ENCODE measurements around the gene BET1. TPM values are rescaled to one million over a fixed set of nuclear protein-coding genes. Genes with fewer than 3 reads are reported as not detected.

Gene BET1
- total RNA-seq, 1 donor from 2014 or later, result 21.9 TPM

DNA sequence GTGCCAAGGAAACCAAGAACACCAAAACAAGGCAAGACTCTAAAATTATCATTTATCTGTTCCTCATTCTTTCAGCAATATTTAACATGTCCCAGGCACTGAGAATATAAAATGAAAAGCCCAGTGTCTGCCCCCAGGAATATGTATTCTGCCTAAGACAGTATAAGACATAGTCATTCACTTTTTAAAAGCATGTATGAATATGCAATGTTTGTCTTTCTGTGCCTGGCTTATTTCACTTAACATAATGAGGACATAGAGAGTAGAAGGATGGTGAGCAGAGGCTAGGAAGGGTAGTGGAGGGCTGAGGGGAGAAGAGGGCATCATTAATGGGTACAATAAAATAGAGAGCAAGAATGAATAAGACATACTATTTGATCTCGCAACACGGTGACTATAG, 44.6 kb upstream of the BET1 start:
- intact Hi-C loops (cut with DNase I), result no loop called here
- no peak for ATAC-seq
- no peak for DNase-seq
- Histone ChIP-seq H3K27ac (no peak overlapping the region), H3K4me1 (no peaks in the 10 kb centered on the region), H3K36me3 (no peaks in the 10 kb centered on the region), H3K27me3 (ENCODE audit: low read depth) (no peaks in the 10 kb centered on the region), H3K9me3 (no peaks in the 10 kb centered on the region), H3K4me3 (no peak overlapping the region)
- TF ChIP-seq, protein P1, sequence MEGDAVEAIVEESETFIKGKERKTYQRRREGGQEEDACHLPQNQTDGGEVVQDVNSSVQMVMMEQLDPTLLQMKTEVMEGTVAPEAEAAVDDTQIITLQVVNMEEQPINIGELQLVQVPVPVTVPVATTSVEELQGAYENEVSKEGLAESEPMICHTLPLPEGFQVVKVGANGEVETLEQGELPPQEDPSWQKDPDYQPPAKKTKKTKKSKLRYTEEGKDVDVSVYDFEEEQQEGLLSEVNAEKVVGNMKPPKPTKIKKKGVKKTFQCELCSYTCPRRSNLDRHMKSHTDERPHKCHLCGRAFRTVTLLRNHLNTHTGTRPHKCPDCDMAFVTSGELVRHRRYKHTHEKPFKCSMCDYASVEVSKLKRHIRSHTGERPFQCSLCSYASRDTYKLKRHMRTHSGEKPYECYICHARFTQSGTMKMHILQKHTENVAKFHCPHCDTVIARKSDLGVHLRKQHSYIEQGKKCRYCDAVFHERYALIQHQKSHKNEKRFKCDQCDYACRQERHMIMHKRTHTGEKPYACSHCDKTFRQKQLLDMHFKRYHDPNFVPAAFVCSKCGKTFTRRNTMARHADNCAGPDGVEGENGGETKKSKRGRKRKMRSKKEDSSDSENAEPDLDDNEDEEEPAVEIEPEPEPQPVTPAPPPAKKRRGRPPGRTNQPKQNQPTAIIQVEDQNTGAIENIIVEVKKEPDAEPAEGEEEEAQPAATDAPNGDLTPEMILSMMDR (IDR thresholded peaks at IDR 0.05), result no peak

DNA sequence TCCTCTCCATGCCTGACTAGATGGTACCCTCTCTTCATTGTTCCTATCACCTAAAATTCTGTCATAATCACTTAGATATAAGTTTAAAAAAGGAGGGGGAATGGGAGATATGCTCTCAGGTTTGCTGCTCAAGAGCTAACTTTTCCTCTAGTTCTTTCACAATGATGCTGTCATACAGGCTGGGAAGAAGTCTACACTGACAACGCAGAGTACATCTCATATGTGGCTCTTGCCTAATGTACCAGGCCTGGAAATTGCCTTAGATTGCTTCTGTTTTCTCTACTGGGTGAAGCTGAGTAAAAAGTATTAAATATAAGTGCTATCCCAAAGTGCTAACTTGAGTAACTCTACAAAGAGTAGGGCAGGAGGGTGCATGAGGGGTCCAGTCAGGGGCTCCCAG, 43.8 kb upstream of the BET1 start:
- no peak overlapping the region for H3K27ac ChIP-seq
- no peaks in the 10 kb centered on the region for H3K27me3 ChIP-seq (ENCODE audit: low read depth)
- ATAC-seq (peak; percentile 51 to 59), DNase-seq (no peak)
- H3K36me3 ChIP-seq, result no peaks in the 10 kb centered on the region
- no peaks in the 10 kb centered on the region for H3K4me1 ChIP-seq
- H3K4me3 ChIP-seq, result no peak overlapping the region
- intact Hi-C loops (cut with DNase I), result no loop called here
- no peaks in the 10 kb centered on the region for H3K9me3 ChIP-seq
- TF ChIP-seq, protein P1 (IDR thresholded peaks at IDR 0.05), result no peak

DNA sequence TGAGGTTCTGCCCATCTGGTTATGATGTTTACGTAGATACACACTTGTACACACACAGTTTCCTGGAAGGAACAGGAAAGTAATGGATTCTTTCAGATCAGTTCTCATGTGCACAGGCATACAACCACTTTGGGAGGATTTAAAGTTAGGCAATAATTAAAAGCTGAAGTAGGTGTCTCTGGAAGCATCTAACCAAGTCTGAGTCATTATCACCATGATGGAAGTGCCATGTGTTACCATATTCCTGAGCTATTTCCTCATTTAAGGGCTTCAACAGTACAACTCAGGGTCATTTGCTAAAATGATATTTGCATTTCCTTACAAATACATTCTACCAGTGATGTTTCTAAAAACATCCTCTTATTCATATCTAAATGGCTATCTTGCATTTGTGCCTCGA, 41.4 kb upstream of the BET1 start:
- Histone ChIP-seq H3K4me1 (no peaks in the 10 kb centered on the region), H3K27ac (no peak overlapping the region), H3K9me3 (no peaks in the 10 kb centered on the region), H3K4me3 (no peak overlapping the region), H3K36me3 (no peaks in the 10 kb centered on the region), H3K27me3 (ENCODE audit: low read depth) (no peaks in the 10 kb centered on the region)
- ATAC-seq, result no peak
- TF ChIP-seq, protein P1 (IDR thresholded peaks at IDR 0.05), result no peak
- intact Hi-C loops (cut with DNase I), result no loop called here
- DNase-seq, result no peak

DNA sequence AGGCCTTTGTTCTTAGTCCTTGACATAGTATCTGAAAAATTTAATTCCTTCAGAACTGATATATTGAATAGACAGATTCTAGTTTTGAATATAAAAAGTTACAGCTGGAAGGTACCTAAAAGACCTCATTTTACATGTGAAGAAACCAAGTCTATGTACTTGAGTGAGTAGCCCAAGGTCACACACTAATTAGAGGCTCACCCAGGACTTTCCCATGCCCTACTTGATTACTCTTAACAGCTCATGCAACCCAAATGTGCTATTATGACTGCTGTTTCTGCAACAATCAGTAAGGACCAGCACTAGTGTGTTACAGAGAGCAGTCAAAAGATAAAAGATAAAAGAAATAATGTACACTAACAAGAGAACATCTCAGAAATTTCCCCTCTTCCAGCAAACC, 40.7 kb upstream of the BET1 start:
- intact Hi-C loops (cut with DNase I), result no loop called here
- DNase-seq (no peak), ATAC-seq (no peak)
- Histone ChIP-seq H3K27me3 (ENCODE audit: low read depth) (no peaks in the 10 kb centered on the region), H3K4me3 (no peak overlapping the region), H3K36me3 (no peaks in the 10 kb centered on the region), H3K27ac (no peak overlapping the region), H3K4me1 (no peaks in the 10 kb centered on the region), H3K9me3 (no peaks in the 10 kb centered on the region)
- TF ChIP-seq, protein P1 (IDR thresholded peaks at IDR 0.05), result no peak

DNA sequence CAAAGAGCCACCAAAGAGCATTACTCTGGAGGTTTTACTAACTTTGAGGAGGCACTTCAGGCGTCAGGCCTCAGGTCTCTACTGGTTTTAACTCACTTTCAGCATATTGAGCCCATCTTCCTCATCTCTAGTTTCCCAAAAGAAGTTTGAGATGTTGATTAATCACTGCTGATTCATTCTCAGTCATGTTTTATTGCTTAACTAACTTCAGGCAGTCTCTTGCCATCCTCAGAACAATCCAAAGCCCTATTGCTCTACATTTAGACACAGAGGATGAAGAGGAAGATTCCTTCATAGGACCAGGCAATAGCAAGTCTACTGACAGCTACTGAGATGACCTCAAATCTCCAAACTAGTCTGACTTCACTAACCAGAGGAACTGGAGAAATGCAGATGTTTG, 39.1 kb upstream of the BET1 start:
- ATAC-seq (no peak), DNase-seq (no peak)
- TF ChIP-seq, protein P1 (IDR thresholded peaks at IDR 0.05), result no peak
- Histone ChIP-seq H3K4me3 (no peak overlapping the region), H3K36me3 (no peaks in the 10 kb centered on the region), H3K4me1 (no peaks in the 10 kb centered on the region), H3K27ac (no peak overlapping the region), H3K9me3 (no peaks in the 10 kb centered on the region), H3K27me3 (ENCODE audit: low read depth) (no peaks in the 10 kb centered on the region)
- intact Hi-C loops (cut with DNase I), result no loop called here

DNA sequence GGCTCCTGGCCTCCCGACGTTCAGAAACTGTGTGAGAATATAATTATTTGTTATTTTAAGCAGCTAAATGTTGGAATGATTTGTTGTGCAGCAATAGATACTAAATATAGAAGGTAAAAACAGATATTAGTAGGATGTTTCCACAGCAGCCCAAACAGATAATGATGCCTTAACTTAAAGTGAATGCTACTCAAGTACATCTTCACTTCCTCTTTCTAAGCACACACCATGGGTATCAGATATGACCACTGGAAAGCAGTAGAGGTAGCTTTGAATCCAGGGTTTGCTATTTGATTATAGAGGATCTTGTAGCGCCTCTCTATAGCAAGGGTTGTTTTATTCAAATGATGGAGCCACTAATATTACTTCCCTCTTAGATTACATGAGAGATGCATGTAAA, 38.2 kb upstream of the BET1 start:
- ATAC-seq (no peak), DNase-seq (no peak)
- TF ChIP-seq, protein P1 (IDR thresholded peaks at IDR 0.05), result no peak
- H3K4me3 ChIP-seq, result no peak overlapping the region
- intact Hi-C loops (cut with DNase I), result no loop called here
- H3K9me3 ChIP-seq, result no peaks in the 10 kb centered on the region
- no peaks in the 10 kb centered on the region for H3K27me3 ChIP-seq (ENCODE audit: low read depth)
- no peak overlapping the region for H3K27ac ChIP-seq
- H3K36me3 ChIP-seq, result no peaks in the 10 kb centered on the region
- no peaks in the 10 kb centered on the region for H3K4me1 ChIP-seq
